ENCODE data around the gene IL6R. TPM values are rescaled to one million over a fixed set of nuclear protein-coding genes. Genes with fewer than 3 reads are reported as not detected.

The IL6R gene
- total and polyA plus RNA-seq, 2 donors from 2014 or later, result 6.2 to 33.0 TPM

GRCh38 chr1:154465621-154466195 lies 60.6 kb downstream of the IL6R start:
- TF ChIP-seq, protein P1, sequence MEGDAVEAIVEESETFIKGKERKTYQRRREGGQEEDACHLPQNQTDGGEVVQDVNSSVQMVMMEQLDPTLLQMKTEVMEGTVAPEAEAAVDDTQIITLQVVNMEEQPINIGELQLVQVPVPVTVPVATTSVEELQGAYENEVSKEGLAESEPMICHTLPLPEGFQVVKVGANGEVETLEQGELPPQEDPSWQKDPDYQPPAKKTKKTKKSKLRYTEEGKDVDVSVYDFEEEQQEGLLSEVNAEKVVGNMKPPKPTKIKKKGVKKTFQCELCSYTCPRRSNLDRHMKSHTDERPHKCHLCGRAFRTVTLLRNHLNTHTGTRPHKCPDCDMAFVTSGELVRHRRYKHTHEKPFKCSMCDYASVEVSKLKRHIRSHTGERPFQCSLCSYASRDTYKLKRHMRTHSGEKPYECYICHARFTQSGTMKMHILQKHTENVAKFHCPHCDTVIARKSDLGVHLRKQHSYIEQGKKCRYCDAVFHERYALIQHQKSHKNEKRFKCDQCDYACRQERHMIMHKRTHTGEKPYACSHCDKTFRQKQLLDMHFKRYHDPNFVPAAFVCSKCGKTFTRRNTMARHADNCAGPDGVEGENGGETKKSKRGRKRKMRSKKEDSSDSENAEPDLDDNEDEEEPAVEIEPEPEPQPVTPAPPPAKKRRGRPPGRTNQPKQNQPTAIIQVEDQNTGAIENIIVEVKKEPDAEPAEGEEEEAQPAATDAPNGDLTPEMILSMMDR (IDR thresholded peaks at IDR 0.05; ENCODE audit: borderline replicate concordance, extremely low read depth, insufficient read depth), result no peak
- peaks cover 0 to 13% (median 2%) of the 10 kb centered on the region in 3 donors for H3K36me3 ChIP-seq (ENCODE audit: control insufficient read depth in 2 of 3, insufficient read depth in 3 of 3, low read length in 3 of 3)
- no peaks in the 10 kb centered on the region for H3K9me3 ChIP-seq (ENCODE audit: control insufficient read depth in 2 of 3, insufficient read depth in 1 of 3, low read length in 3 of 3)
- H3K9ac ChIP-seq (ENCODE audit: low read length in 3 of 3), result no peak overlapping the region
- DNase-seq (no peak), FAIRE-seq (no peak)
- no peak overlapping the region for H3K4me3 ChIP-seq (ENCODE audit: low read length in 3 of 3)
- intact Hi-C loops (cut with DNase I), result no loop called here
- peaks cover 0 to 14% (median 10%) of the 10 kb centered on the region in 3 donors for H3K4me1 ChIP-seq (ENCODE audit: control insufficient read depth in 2 of 3, insufficient read depth in 2 of 3, low read depth in 1 of 3, low read length in 3 of 3)
- no peak overlapping the region for H3K27ac ChIP-seq (ENCODE audit: low read depth in 2 of 2, low read length in 2 of 2)
- H3K27me3 ChIP-seq (ENCODE audit: control insufficient read depth, insufficient read depth, low read length), result no peaks in the 10 kb centered on the region

GRCh38 chr1:154466206-154466605 lies 61.1 kb downstream of the IL6R start:
- Histone ChIP-seq H3K9ac (ENCODE audit: low read length in 3 of 3) (no peak overlapping the region), H3K9me3 (ENCODE audit: control insufficient read depth in 2 of 3, insufficient read depth in 1 of 3, low read length in 3 of 3) (no peaks in the 10 kb centered on the region), H3K36me3 (ENCODE audit: control insufficient read depth in 2 of 3, insufficient read depth in 3 of 3, low read length in 3 of 3) (peaks cover 0 to 13% (median 2%) of the 10 kb centered on the region in 3 donors), H3K4me3 (ENCODE audit: low read length in 3 of 3) (no peak overlapping the region), H3K27ac (ENCODE audit: low read depth in 2 of 2, low read length in 2 of 2) (no peak overlapping the region), H3K4me1 (ENCODE audit: control insufficient read depth in 2 of 3, insufficient read depth in 2 of 3, low read depth in 1 of 3, low read length in 3 of 3) (peaks cover 0 to 14% (median 10%) of the 10 kb centered on the region in 3 donors), H3K27me3 (ENCODE audit: control insufficient read depth, insufficient read depth, low read length) (no peaks in the 10 kb centered on the region)
- intact Hi-C loops (cut with DNase I), result no loop called here
- DNase-seq (peak in 1 of 5 donors; percentile 27), FAIRE-seq (no peak)
- TF ChIP-seq, protein P1 (IDR thresholded peaks at IDR 0.05; ENCODE audit: borderline replicate concordance, extremely low read depth, insufficient read depth), result no peak

DNA sequence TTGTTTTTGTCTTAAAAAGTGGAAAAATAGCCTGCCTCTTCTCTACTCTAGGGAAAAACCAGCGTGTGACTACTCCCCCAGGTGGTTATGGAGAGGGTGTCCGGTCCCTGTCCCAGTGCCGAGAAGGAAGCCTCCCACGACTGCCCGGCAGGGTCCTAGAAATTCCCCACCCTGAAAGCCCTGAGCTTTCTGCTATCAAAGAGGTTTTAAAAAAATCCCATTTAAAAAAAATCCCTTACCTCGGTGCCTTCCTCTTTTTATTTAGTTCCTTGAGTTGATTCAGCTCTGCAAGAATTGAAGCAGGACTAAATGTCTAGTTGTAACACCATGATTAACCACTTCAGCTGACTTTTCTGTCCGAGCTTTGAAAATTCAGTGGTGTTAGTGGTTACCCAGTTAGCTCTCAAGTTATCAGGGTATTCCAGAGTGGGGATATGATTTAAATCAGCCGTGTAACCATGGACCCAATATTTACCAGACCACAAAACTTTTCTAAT lies 61.8 kb downstream of the IL6R start:
- DNase-seq (peak in 2 of 5 donors; percentile 46 to 57), FAIRE-seq (no peak)
- no peaks in the 10 kb centered on the region for H3K9me3 ChIP-seq (ENCODE audit: control insufficient read depth in 2 of 3, insufficient read depth in 1 of 3, low read length in 3 of 3)
- no peak overlapping the region for H3K27ac ChIP-seq (ENCODE audit: low read depth in 2 of 2, low read length in 2 of 2)
- H3K4me1 ChIP-seq (ENCODE audit: control insufficient read depth in 2 of 3, insufficient read depth in 2 of 3, low read depth in 1 of 3, low read length in 3 of 3), result peaks cover 0 to 14% (median 10%) of the 10 kb centered on the region in 3 donors
- H3K4me3 ChIP-seq (ENCODE audit: low read length in 3 of 3), result no peak overlapping the region
- H3K36me3 ChIP-seq (ENCODE audit: control insufficient read depth in 2 of 3, insufficient read depth in 3 of 3, low read length in 3 of 3), result peaks cover 0 to 13% (median 2%) of the 10 kb centered on the region in 3 donors
- intact Hi-C loops (cut with DNase I), result no loop called here
- no peaks in the 10 kb centered on the region for H3K27me3 ChIP-seq (ENCODE audit: control insufficient read depth, insufficient read depth, low read length)
- no peak overlapping the region for H3K9ac ChIP-seq (ENCODE audit: low read length in 3 of 3)
- TF ChIP-seq, protein P1 (IDR thresholded peaks at IDR 0.05; ENCODE audit: borderline replicate concordance, extremely low read depth, insufficient read depth), result no peak
